ENCODE data around the gene RECK. TPM values are rescaled to one million over a fixed set of nuclear protein-coding genes. Genes with fewer than 3 reads are reported as not detected.
A peak's percentile ranks its signal among the peaks of the same experiment; 100 is the strongest.

The RECK gene
- total and polyA plus RNA-seq, 2 donors (not counting 1 experiment from before 2014, with no cell fraction given), result 98.4 to 212 TPM

DNA sequence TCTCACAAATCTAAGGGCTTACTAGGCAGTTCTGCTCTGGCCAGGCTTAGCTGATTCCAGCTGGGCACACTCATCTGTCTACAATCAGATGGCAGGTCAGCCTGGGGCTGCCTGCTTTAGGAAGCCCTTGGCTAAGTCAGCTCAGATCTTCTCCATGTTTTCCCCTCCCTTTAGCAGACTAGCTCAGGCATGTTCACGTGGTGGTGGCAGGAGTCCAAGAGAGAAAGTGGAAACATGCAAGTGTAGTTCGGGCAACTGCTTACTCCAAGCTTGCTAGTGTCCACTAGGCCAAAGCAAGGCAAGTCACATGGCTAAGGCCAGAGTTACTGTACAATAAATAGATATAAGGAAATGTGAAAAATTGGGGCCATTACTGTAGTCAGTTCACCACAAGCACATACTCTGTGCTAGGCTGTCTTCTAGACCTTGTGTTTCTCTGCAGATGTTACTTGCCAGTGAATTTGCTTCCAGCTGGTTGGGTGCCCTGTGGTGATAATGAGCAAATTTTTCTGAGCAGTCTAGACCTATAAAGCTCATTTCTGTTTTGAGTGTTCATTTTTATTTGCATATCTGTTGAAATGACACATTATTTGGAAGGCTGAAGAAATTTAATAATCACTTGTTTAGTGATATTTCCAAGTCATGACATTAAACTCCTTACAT is 38.3 kb downstream of the RECK start:
- H3K27ac ChIP-seq (ENCODE audit: insufficient read depth, low read length), result peak overlapping the region; percentile 42
- no peaks in the 10 kb centered on the region for H4K20me1 ChIP-seq (ENCODE audit: control insufficient read depth, extremely low read depth, insufficient read depth, low read length)
- H3K9ac ChIP-seq (ENCODE audit: insufficient read depth, low read length), result no peak overlapping the region

DNA sequence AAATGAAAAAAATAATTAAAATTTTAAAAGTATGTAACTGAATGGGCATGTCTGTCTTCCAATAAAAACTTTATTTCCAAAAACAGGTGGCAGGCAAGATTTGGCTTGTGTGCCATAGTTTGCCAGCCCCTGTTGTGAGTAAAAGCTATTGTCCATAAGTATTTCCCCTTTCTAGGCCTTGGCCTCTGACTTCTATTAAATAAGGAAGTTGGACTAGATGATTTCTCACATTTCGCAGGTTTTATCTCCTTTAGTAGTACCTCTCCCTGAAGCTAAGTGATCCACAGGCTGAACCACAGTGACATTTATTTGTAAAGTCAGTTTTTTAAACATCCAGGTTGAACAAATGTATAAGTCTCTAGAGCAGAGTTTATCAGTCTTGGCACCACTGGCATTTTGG is 41.3 kb downstream of the RECK start:
- Histone ChIP-seq H3K4me1 (ENCODE audit: control insufficient read depth, extremely low read depth, insufficient read depth, low read length) (peaks cover 5% of the 10 kb centered on the region), H2AFZ (ENCODE audit: low read length) (no peak overlapping the region), H3K36me3 (ENCODE audit: control insufficient read depth, insufficient read depth, low read length) (peaks cover 6% of the 10 kb centered on the region), H3K4me3 (replicated peaks in 1 of 4; ENCODE audit: control extremely low read depth in 1 of 4, insufficient read depth in 1 of 4, low read depth in 3 of 4, low read length in 4 of 4) (no peak overlapping the region), H3K9ac (ENCODE audit: insufficient read depth, low read length) (no peak overlapping the region), H3K27me3 (ENCODE audit: control insufficient read depth, insufficient read depth, low read length) (no peaks in the 10 kb centered on the region), H3K4me2 (ENCODE audit: extremely low read depth, insufficient read depth, low read length) (no peak overlapping the region), H3K9me3 (ENCODE audit: control insufficient read depth, insufficient read depth, low read depth, low read length) (no peaks in the 10 kb centered on the region), H4K20me1 (ENCODE audit: control insufficient read depth, extremely low read depth, insufficient read depth, low read length) (no peaks in the 10 kb centered on the region), H3K27ac (ENCODE audit: insufficient read depth, low read length) (no peak overlapping the region), H3K79me2 (ENCODE audit: control insufficient read depth, insufficient read depth, low read length) (no peaks in the 10 kb centered on the region)
- TF ChIP-seq, protein P1, sequence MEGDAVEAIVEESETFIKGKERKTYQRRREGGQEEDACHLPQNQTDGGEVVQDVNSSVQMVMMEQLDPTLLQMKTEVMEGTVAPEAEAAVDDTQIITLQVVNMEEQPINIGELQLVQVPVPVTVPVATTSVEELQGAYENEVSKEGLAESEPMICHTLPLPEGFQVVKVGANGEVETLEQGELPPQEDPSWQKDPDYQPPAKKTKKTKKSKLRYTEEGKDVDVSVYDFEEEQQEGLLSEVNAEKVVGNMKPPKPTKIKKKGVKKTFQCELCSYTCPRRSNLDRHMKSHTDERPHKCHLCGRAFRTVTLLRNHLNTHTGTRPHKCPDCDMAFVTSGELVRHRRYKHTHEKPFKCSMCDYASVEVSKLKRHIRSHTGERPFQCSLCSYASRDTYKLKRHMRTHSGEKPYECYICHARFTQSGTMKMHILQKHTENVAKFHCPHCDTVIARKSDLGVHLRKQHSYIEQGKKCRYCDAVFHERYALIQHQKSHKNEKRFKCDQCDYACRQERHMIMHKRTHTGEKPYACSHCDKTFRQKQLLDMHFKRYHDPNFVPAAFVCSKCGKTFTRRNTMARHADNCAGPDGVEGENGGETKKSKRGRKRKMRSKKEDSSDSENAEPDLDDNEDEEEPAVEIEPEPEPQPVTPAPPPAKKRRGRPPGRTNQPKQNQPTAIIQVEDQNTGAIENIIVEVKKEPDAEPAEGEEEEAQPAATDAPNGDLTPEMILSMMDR (conservative IDR thresholded peaks at IDR 0.05 in 1 of 2, IDR thresholded peaks at IDR 0.05 in 1 of 2; ENCODE audit: low read depth in 1 of 2, low read length in 2 of 2), result no peak
- TF ChIP-seq EZH2 (IDR thresholded peaks at IDR 0.05; ENCODE audit: low read length, missing control alignments), result no peak
- DNase-seq (ENCODE audit: low read depth in 2 of 2), result no peak

More for the DNA sequence above, 38.3 kb downstream of the RECK start:
- Histone ChIP-seq H3K4me3 (replicated peaks in 1 of 4; ENCODE audit: control extremely low read depth in 1 of 4, insufficient read depth in 1 of 4, low read depth in 3 of 4, low read length in 4 of 4) (no peak overlapping the region), H3K9me3 (ENCODE audit: control insufficient read depth, insufficient read depth, low read depth, low read length) (no peaks in the 10 kb centered on the region), H3K79me2 (ENCODE audit: control insufficient read depth, insufficient read depth, low read length) (no peaks in the 10 kb centered on the region), H3K36me3 (ENCODE audit: control insufficient read depth, insufficient read depth, low read length) (peaks cover 12% of the 10 kb centered on the region), H3K4me1 (ENCODE audit: control insufficient read depth, extremely low read depth, insufficient read depth, low read length) (peaks cover 5% of the 10 kb centered on the region), H3K27me3 (ENCODE audit: control insufficient read depth, insufficient read depth, low read length) (no peaks in the 10 kb centered on the region), H3K4me2 (ENCODE audit: extremely low read depth, insufficient read depth, low read length) (peak overlapping the region; percentile 46), H2AFZ (ENCODE audit: low read length) (no peak overlapping the region)
- peak; percentile 78 to 94 for DNase-seq (ENCODE audit: low read depth in 2 of 2)
- TF ChIP-seq, protein P1 (conservative IDR thresholded peaks at IDR 0.05 in 1 of 2, IDR thresholded peaks at IDR 0.05 in 1 of 2; ENCODE audit: low read depth in 1 of 2, low read length in 2 of 2), result no peak
- no peak for TF ChIP-seq EZH2 (IDR thresholded peaks at IDR 0.05; ENCODE audit: low read length, missing control alignments)

DNA sequence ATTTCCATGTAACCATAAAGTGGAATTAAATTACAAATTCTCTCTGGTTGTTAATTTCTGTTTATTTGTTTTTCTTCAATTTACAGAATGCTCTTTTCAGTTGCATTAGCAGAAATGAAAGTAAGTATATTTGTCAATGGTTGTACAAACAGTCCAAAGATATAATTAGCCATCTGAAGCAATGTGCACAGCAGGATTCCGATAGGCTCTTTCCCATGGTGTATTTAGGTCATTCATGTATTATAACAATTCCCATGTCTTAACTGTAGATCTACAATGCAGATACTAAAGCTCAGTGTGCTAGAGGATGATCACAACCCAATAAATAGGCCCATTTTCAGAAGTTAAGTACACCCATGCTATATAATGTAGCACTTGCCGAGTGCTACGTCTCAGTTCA is 43.8 kb downstream of the RECK start:
- Histone ChIP-seq H3K4me3 (replicated peaks in 1 of 4; ENCODE audit: control extremely low read depth in 1 of 4, insufficient read depth in 1 of 4, low read depth in 3 of 4, low read length in 4 of 4) (no peak overlapping the region), H4K20me1 (ENCODE audit: control insufficient read depth, extremely low read depth, insufficient read depth, low read length) (no peaks in the 10 kb centered on the region), H3K36me3 (ENCODE audit: control insufficient read depth, insufficient read depth, low read length) (peaks cover 8% of the 10 kb centered on the region), H3K4me1 (ENCODE audit: control insufficient read depth, extremely low read depth, insufficient read depth, low read length) (no peaks in the 10 kb centered on the region), H3K27ac (ENCODE audit: insufficient read depth, low read length) (no peak overlapping the region), H3K4me2 (ENCODE audit: extremely low read depth, insufficient read depth, low read length) (no peak overlapping the region), H2AFZ (ENCODE audit: low read length) (no peak overlapping the region), H3K9ac (ENCODE audit: insufficient read depth, low read length) (no peak overlapping the region), H3K79me2 (ENCODE audit: control insufficient read depth, insufficient read depth, low read length) (no peaks in the 10 kb centered on the region), H3K9me3 (ENCODE audit: control insufficient read depth, insufficient read depth, low read depth, low read length) (no peaks in the 10 kb centered on the region), H3K27me3 (ENCODE audit: control insufficient read depth, insufficient read depth, low read length) (no peaks in the 10 kb centered on the region)
- TF ChIP-seq, protein P1 (conservative IDR thresholded peaks at IDR 0.05 in 1 of 2, IDR thresholded peaks at IDR 0.05 in 1 of 2; ENCODE audit: low read depth in 1 of 2, low read length in 2 of 2), result no peak
- TF ChIP-seq EZH2 (IDR thresholded peaks at IDR 0.05; ENCODE audit: low read length, missing control alignments), result no peak
- DNase-seq (ENCODE audit: low read depth in 2 of 2), result no peak
